ENCODE data around the gene VAV2. TPM values are rescaled to one million over a fixed set of nuclear protein-coding genes. Genes with fewer than 3 reads are reported as not detected.

Gene VAV2
- total RNA-seq, 1 donor from 2014 or later = 34.6 TPM

GRCh38 chr9:133792721-133793470 is 199.2 kb downstream of the VAV2 start:
- peak; percentile 89 for DNase-seq
- Histone ChIP-seq H3K27me3 (no peaks in the 10 kb centered on the region), H3K27ac (no peak overlapping the region), H3K9me3 (no peaks in the 10 kb centered on the region), H3K4me3 (no peak overlapping the region), H3K36me3 (peaks cover 14% of the 10 kb centered on the region), H3K4me1 (peaks cover 22% of the 10 kb centered on the region)
- peak; percentile 96 for TF ChIP-seq CTCF (IDR thresholded peaks at IDR 0.05)
- intact Hi-C loops (cut with DNase I) = no loop called here
- ATAC-seq = peak; percentile 90

GRCh38 chr9:133791735-133792649 is 200.1 kb downstream of the VAV2 start:
- ATAC-seq (no peak), DNase-seq (no peak)
- TF ChIP-seq CTCF (IDR thresholded peaks at IDR 0.05) = no peak
- H3K4me1 ChIP-seq = peaks cover 24% of the 10 kb centered on the region
- peaks cover 14% of the 10 kb centered on the region for H3K36me3 ChIP-seq
- H3K27me3 ChIP-seq = no peaks in the 10 kb centered on the region
- intact Hi-C loops (cut with DNase I) = no loop called here
- no peak overlapping the region for H3K27ac ChIP-seq
- H3K4me3 ChIP-seq = no peak overlapping the region
- H3K9me3 ChIP-seq = no peaks in the 10 kb centered on the region

GRCh38 chr9:133791069-133791468 is 201.1 kb downstream of the VAV2 start:
- peaks cover 14% of the 10 kb centered on the region for H3K36me3 ChIP-seq
- H3K27me3 ChIP-seq = no peaks in the 10 kb centered on the region
- no peak for ATAC-seq
- no peak for DNase-seq
- intact Hi-C loops (cut with DNase I) = no loop called here
- H3K27ac ChIP-seq = no peak overlapping the region
- no peaks in the 10 kb centered on the region for H3K9me3 ChIP-seq
- H3K4me3 ChIP-seq = no peak overlapping the region
- peaks cover 24% of the 10 kb centered on the region for H3K4me1 ChIP-seq
- no peak for TF ChIP-seq CTCF (IDR thresholded peaks at IDR 0.05)

- no peak overlapping the region for H3K27ac ChIP-seq
- intact Hi-C loops (cut with DNase I) = no loop called here
Measured at GRCh38 chr9:133789778-133790177, 202.3 kb downstream of the VAV2 start.

More at GRCh38 chr9:133789778-133790177, 202.3 kb downstream of the VAV2 start:
- TF ChIP-seq CTCF (IDR thresholded peaks at IDR 0.05) = no peak
- Histone ChIP-seq H3K4me1 (peaks cover 24% of the 10 kb centered on the region), H3K9me3 (no peaks in the 10 kb centered on the region), H3K27me3 (no peaks in the 10 kb centered on the region), H3K36me3 (peaks cover 22% of the 10 kb centered on the region), H3K4me3 (no peak overlapping the region)
- DNase-seq (no peak), ATAC-seq (no peak)
